GM12891 (cell line): Measurements from ENCODE around the gene RARRES1.

Experiments
- DNase-seq: peaks from one replicate; pipeline ENCODE4 v3.0.0; 2011; ENCODE audit warnings: low spot score; ENCODE audit not compliant: insufficient read length
- FAIRE-seq: peaks from 2 replicates; lab custom pipeline; 2011; peaks lifted over from hg19 to GRCh38; lab: Jason Lieb, UNC
- PAX5 ChIP-seq: IDR thresholded peaks from 2 replicates; pipeline ENCODE4 v1.6.1; 2011; ENCODE audit warnings: low read length, moderate library complexity, mild to moderate bottlenecking; ENCODE audit not compliant: insufficient read depth, severe bottlenecking
- POLR2A ChIP-seq: IDR thresholded peaks from 2 replicates; pipeline ENCODE4 v1.6.1; 2011; ENCODE audit warnings: low read depth, low read length, control low read depth
- POLR2AphosphoS5 ChIP-seq: IDR thresholded peaks from 2 replicates; pipeline ENCODE4 v1.6.1; 2011; ENCODE audit warnings: low read depth, low read length, control low read depth
- POU2F2 ChIP-seq: IDR thresholded peaks from 2 replicates; pipeline ENCODE4 v1.6.1; 2011; ENCODE audit warnings: low read depth, mild to moderate bottlenecking, control low read depth, low read length, moderate library complexity
- SPI1 ChIP-seq: IDR thresholded peaks from 2 replicates; pipeline ENCODE4 v1.6.1; 2011; ENCODE audit warnings: low read depth, low read length, control low read depth
- TAF1 ChIP-seq: IDR thresholded peaks from 2 replicates; pipeline ENCODE4 v1.6.1; 2011; ENCODE audit warnings: low read depth, low read length, control low read depth

The RARRES1 gene

GRCh38 chr3:158749526-158749925 lies 17.3 kb upstream of the RARRES1 start:
- no peak for FAIRE-seq
- TF ChIP-seq POLR2AphosphoS5 (no peak), SPI1 (no peak), TAF1 (no peak), POLR2A (no peak), POU2F2 (no peak), PAX5 (no peak)
- no peak for DNase-seq

DNA sequence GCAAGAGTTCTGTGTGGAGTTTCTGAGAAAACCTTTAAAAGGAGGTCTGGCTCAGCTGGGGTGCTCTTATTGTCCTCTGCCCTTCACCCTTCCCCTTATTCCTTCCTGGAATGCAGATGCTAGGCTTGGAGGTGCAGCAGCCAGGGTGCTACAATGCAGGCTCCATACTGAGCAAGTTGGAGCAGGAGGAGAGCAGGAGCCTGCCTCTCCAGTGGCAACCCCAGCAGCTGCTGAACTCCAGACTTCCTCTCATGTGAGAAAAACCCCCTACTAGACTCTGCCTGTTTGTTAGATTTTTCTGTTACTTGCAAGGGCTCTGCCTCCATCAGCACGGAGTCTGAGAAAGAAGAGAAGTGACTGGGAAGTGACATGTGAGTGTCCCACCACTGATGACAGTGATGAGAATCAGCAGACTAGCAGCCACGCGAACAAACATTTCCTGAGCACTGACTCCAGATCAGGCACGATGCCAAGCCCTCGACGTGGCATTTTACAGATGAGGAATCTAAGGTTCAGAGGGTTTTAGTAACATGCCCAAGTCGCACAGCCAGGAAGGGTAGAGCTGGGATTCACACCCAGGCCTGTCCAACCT lies 16.1 kb upstream of the RARRES1 start:
- DNase-seq: no peak
- FAIRE-seq: no peak
- TF ChIP-seq TAF1 (no peak), SPI1 (no peak), POLR2A (no peak), PAX5 (no peak), POLR2AphosphoS5 (no peak), POU2F2 (no peak)

DNA sequence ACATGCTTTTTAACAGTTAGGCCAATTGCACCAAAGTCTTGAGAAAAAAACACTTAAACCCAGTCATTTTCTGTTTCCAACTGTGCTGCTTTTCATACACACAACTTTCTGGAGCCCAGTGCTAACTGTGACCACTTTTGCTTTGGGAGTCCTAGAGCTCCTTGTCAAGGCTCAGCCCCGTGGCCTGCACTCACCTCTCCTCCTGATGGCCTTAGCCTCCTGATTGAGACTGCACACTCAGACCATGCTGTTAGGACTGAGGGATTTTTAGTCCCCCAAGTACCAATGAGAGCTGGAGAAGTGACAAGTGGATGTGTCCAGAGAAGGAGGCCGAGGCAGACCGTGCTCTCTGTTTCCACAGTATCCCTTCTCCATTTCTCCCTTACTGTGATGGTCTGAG lies 15.2 kb upstream of the RARRES1 start:
- FAIRE-seq (no peak), DNase-seq (no peak)
- TF ChIP-seq POLR2A (no peak), POU2F2 (no peak), POLR2AphosphoS5 (no peak), PAX5 (no peak), TAF1 (no peak), SPI1 (no peak)

DNA sequence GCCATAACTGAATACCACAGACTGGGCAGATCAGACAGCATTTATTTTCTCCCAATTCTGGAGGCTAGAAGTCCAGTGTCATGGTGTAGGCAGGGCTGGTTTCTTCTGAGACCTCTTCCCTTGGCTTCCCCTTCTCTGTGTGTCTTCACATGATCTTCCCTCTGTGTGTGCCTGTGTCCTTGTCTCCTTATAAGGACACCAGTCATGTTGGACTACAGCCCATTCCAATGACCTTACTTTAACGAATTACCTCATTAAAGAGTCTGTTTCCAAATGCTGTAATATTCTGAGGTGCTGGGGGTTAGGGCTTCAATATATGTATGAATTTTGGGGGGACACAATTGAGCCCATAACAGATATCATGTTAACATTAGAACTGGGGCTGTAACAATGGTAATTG lies 13.3 kb upstream of the RARRES1 start:
- DNase-seq (no peak), FAIRE-seq (no peak)
- TF ChIP-seq SPI1: no peak
- no peak for TF ChIP-seq PAX5
- TF ChIP-seq POLR2A: no peak
- TF ChIP-seq POLR2AphosphoS5: no peak
- no peak for TF ChIP-seq TAF1
- no peak for TF ChIP-seq POU2F2

- FAIRE-seq: no peak
- no peak for TF ChIP-seq PAX5
- TF ChIP-seq POLR2AphosphoS5: no peak
- TF ChIP-seq SPI1: no peak
- no peak for TF ChIP-seq POLR2A
- no peak for TF ChIP-seq POU2F2
- no peak for TF ChIP-seq TAF1
- no peak for DNase-seq
Observed at GRCh38 chr3:158744567-158745288, 12.5 kb upstream of the RARRES1 start.

- FAIRE-seq: no peak
- no peak for DNase-seq
- TF ChIP-seq POLR2AphosphoS5: no peak
- TF ChIP-seq PAX5: no peak
Observed at GRCh38 chr3:158743664-158744566, 11.7 kb upstream of the RARRES1 start.

- no peak for TF ChIP-seq POLR2AphosphoS5
- TF ChIP-seq POLR2A: no peak
- no peak for TF ChIP-seq TAF1
- no peak for TF ChIP-seq SPI1
- TF ChIP-seq PAX5: no peak
- TF ChIP-seq POU2F2: no peak
- DNase-seq (no peak), FAIRE-seq (no peak)
Observed at GRCh38 chr3:158742871-158743663, 10.8 kb upstream of the RARRES1 start.

- TF ChIP-seq TAF1 (no peak), POU2F2 (no peak), POLR2A (no peak), SPI1 (no peak), POLR2AphosphoS5 (no peak), PAX5 (no peak)
- FAIRE-seq (no peak), DNase-seq (no peak)
Observed at GRCh38 chr3:158739661-158740060, 7.4 kb upstream of the RARRES1 start.
